Hematopoietic multipotent progenitor cell treated with erythropoietin and hydrocortisone succinate and interleukin-3 and kit ligand, for 17 days (in vitro differentiated cells): ENCODE data around the gene DOCK8.
"Not testable (repeated sequence)": the region's sequence is repeated elsewhere in the genome, so short reads cannot be mapped to it uniquely, and the experiment has no call there.

ENCODE experiments used
- DNase-seq: peaks from one replicate; pipeline ENCODE4 v3.0.0-alpha.2; 2015; ENCODE audit warnings: low spot score

Gene DOCK8

DNA sequence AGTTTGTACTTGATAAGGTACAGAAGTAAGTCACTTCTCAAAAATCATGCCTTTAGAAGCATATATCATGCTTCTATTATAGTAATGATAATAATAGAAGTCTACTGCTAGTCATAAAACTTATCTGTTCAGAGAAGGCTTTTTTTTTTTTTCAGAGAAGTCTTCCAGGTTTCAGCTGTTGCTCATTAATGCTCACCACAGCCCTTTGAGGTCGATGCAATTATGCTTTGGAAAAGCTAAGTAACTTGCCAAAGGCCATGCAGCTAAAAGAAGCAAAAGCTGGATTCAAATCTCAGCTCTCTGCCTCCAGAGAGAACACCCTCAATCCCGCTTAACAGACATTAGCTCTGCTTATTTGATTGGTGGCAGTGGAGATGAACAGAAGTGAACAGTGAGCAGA is 150.8 kb downstream of the DOCK8 start:
- no peak for DNase-seq

DNA sequence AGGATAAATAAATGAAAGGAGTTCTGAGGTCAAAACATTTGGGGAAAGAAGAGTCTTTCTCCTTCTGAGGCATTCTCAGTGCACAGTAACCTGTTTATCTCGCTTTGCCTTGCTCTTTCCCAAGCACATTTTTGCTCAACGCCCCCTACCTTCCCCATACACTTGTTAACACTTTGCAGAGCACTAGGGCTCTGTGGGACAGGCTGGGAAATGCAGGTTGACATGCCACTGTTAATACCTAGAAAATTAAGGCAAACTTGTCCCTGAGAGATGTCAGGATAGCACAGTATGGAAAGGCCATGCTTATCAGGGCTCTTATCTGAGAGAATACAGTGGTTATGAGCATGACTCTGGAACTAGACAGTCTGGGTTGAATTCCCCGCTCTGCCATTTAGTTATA is 152.0 kb downstream of the DOCK8 start:
- DNase-seq = no peak

DNA sequence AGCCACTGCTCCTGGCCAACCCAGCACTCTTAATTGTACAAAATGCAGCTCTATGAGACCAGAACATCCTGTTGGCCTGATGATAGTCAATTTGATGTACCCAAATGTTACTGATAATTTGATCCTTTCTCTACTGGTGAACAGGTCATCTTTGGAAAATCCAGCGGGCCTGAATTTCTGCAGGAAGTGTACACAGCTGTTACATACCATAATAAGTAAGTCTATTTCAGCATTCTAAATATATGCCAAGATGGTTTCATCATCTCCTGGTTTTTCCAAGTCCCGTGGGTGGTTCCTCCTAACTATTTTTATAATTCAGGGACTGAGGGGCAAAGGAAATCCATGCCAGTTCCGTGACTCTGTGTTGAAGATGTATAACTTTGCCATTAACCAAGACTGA is 155.4 kb downstream of the DOCK8 start:
- DNase-seq = no peak

DNA sequence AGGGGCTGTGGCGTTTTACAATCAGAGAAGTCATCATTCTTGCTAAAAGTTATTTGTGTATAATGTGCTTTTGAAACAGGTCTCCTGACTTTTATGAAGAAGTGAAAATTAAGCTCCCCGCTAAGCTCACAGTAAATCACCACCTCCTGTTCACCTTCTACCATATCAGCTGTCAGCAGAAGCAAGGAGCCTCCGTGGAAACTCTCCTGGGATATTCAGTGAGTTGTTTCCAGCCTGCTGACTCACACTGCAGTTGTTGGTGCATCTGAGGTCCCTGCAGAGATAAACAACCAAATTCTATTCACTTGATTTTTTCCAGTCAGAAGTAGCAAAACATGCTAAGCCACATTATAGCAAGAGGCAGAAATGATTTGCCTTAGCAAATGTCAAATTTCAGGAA is 156.7 kb downstream of the DOCK8 start:
- DNase-seq = no peak

DNA sequence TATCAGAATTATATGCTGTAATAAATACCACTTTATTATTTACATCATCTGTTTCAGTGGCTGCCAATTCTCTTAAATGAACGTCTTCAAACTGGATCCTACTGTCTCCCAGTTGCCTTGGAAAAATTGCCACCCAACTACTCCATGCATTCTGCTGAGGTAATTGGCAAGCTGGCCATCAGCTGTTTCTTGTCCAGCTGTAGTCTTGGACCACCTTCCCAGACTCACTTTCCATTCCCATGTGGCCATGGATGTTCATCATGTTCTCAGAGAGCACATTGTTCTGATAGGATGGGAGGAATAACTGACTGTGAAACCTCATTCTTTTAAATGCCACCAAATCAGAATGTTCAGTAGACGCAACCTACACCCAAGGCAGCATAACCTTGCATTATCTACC is 157.5 kb downstream of the DOCK8 start:
- DNase-seq = no peak

DNA sequence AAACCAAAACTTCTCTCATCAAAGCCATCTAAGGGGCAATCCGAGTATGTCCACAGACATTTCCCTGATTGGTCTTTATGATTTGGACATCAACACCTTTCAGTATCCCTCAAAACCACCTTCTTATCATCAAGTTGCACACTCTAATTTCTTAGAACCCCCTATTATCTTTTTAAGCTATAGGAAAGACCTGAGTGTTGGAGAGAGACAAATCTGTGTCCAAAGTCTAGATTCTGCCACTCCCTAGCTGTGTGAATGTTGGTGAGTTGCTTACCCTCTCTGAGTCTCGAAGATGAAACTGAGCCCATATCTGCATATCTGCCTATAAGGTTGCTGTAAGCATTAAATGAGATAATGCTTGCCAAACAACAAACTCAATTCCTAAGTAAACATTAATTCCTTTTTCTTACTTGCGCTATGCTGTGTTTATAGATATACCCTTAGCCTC is 159.1 kb downstream of the DOCK8 start:
- no peak for DNase-seq

DNA sequence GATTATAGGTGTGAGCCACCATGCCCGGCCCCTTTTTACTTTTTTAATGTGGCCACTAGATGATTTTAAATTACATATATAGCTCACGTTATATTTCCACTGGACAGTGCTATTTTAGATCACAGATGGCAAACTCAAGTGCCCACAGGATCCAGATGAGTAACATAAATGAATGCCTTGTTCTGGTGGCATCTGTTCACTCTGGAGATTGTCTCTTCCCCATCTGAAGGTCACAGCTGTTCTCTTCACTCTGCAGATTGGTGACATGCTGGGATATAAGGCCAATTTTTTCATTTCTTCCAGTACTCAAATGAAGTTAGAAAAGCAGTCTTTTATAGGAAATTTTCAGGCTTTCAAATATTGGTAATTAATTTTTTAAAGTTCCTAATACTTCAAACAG is 160.1 kb downstream of the DOCK8 start:
- no peak for DNase-seq

DNA sequence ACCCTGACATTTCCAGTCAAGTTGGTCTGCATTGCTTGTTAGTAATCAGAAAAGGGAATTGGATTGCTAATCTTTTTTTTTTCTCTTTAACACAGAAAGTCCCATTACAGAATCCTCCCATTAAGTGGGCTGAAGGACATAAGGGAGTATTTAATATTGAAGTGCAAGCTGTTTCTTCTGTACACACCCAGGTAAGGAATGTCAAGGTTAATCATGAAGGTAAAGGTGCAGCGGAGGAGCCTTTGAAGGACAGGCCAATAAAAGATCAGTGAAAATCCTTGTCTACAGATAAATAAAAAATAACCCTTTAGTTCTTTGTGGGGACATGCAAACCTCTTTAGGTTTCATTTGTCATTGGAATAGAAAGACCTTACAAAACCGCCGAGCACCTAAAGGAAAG is 161.4 kb downstream of the DOCK8 start:
- DNase-seq = no peak

DNA sequence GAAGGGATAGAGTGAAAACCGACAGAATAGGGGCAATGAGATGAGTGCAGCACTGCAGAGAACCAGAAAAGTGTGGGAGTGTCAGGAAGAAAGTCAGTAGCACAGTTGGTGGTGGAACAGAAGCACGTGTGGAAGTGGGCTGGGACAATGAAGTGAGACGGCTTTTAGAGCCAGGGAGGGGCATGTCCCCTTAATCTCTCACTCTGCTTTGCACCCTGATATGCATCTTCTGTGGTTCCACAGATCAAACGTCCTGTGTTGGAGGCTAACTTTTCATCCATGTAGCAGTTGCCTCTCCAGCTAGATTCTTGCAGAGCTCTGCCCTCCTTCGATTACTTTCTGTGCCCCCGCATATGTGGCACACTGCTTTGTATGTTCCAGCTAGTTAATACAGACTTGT is 163.6 kb downstream of the DOCK8 start:
- no peak for DNase-seq

DNA sequence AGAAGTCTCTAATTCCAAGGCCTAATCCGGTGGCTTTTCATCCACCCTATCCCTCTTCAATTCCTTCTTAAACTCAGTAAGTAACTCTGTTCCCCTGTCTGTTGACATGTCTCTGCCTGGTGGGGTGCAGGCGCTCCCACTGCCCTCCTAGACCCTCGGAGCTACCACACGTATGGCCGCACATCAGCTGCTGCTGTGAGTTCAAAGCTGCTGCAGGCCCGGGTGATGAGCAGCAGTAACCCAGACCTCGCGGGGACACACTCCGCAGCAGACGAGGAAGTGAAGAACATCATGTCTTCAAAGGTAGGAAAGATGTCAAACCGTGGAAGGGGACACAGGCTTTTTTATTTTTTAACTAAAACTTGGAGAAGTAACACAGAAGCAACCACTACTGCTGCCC is 167.7 kb downstream of the DOCK8 start:
- DNase-seq = no peak

DNA sequence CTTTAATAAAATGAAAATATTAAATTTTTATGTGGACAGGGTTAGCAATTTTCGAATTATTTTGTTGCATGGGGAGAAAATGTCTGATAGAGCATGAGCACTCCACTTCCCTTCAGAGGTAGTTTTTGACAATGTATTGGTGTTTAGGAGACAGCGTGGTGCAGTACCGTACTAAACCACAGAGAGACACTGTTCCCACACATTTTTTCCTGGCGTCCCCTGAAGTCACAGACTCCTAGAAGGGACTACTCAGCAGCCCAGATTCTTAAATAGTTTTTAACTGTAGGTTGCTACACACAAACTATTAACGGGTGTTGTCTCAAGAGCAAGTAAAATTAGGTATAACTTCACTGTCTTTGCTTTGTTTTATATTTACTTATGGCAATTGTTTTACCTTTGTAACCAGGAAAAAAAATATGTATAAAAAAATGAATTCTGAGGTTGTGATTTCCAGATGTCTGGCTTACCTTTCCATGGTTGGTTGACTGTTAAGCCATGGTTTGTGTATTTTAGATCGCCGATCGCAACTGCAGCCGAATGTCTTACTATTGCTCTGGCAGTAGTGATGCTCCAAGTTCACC is 171.2 kb downstream of the DOCK8 start:
- peak; percentile 42 for DNase-seq

DNA sequence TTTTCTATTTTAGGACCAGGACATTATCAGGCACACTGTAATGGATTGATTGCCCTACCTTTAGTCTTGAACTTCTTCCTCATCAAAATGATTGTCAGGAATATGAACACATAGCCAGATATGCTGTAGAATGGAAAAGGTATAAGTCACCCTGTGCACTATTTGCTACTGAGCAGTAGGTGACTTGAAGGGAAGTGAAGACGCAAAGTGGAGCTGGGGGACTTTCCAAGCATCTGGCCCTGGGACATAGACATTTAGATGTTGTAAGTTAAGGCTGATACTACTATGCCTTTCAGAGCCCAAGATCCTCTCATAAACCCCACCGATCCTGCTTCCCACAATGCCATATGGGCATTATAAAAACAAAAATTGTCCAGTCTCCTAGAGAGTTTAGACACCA is 174.5 kb downstream of the DOCK8 start:
- DNase-seq = no peak

DNA sequence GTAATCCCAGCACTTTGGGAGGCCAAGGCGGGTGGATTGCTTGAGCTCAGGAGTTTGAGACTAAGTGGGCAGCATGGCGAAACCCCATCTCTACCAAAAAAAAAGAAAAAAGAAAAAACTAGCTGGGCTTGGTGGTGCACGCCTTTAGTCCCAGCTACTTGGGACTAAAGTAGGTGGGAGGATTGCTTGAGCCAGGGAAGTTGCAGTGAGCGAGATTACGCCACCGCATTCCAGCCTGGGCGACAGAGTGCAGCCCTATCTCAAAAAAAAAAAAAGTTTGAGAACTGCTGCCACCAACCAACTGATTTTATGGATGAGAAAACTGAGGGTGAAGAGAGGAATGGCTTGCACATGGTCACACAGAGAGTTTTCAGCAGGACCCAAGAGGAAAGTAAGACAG is 175.1 kb downstream of the DOCK8 start:
- no peak for DNase-seq

DNA sequence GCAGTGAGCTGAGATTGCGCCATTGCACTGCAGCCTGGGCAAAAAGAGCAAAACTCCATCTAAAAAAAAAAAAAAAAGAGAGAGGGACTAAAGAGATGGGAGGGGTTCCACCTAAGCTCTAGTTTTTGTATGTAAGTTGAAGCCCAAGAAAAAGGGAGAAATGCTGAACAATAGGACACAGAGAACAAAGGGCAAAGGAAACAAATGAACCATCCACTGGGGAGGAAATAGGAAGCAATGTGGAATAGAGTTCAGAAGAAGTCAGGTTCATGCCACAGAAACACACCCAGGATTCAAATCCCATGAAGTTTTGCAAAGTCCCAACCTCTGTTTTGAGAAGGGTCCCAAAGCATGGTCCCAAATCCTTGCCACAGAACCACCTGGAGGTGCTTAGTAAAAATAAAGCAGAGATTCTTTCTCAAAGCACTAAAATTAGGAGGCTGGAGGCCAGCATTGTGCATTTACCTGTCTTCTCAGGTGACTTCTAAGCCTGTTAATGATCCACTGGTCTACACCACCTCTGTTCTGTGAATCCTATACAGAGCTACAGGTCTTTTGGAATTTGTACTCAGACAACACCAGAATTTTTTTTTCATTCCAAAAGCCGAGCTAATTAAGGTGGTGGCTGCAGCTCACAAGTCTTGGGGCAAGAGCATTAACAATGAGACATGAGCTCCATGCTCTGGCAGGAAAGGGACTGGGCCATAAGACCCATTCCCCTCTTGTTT is 177.6 kb downstream of the DOCK8 start:
- no peak for DNase-seq

DNA sequence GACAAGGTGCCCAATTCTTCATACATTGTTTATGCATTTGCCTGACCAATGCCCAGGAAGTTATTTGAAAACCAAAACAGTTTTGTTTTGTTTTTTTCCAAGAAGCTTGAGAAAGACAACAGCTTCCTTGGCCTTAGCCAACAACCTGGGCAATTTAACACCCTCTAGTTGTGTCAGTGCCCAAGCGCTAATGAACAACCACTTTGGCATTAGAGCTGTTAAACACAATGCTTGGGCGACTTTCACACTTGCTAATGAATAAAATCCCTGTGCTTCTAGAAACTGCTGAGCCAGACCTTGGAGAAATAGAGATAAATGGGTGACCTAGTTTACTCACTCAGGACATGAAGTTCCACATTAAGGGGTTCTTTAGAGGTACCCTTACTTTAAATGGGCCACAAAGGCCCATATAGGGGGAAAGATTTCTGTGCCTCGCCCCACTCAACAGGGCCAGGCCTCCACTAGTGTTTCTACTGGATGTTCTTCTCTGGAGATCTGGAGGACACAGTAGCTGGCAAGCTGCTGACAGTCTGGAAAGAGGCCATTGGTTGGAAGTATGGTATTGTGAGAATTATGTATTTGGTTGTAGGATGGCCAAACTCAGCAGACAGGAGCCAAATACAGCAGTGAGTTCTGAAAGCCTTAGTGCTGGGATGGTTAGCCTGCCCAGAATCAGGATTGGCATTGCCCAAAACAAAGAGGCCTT is 179.8 kb downstream of the DOCK8 start:
- no peak for DNase-seq

DNA sequence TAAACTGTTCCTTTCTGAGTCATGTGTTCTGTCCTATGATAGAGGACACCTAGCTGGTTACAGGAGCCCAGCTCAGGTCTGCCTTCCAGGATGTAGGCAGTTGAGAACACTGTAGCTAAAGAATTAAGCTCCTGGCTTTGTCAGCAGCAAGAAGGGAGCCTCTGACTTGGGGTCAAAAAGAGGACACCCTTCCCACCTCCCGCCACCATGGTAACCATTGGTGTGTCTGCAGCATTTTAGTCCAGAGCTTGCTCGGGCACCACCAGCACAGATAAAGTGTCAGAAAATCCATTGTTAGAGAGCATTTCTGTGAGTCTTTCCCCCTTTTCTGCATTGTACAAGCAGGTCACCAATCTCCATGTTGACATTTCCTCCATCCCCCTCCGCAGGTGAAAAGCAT is 181.7 kb downstream of the DOCK8 start:
- DNase-seq = no peak

DNA sequence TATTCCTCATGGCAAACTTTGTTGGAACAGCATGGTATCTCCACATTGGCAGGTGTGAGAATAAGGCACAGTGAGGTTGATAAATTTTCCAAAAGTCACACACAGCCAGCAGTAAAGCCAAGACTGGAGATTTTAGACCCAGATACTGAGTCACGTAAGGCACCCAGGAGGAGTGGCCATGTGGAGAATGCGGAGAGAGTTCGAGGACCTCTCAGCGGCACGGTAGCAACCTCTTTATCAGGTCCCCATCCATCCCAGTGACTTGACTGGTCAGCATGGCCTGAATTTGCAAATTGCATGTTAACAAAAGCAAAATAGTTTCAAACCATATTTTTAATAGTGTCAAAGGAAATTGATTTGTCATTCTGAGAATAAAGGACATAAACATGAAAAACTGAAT is 183.4 kb downstream of the DOCK8 start:
- no peak for DNase-seq

DNA sequence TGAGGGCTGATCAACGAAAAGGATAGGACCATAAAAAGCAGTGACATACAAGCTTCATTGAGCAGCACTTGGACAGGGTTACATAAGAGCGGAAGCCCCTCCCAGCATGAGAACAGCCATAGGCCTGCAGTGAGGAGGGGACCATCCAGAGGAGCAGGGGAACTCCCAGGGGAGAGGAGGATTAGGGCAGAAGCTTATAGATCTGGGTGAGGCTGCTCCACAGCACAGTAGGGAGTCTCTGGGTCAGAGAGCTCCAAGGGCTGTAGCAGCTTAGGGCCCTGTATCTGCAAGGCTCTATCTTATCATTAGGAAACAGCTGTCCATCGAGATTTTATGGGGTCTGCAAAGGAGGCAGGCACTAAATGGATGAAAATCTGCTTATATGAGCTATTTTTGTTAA is 186.6 kb downstream of the DOCK8 start:
- DNase-seq = no peak

DNA sequence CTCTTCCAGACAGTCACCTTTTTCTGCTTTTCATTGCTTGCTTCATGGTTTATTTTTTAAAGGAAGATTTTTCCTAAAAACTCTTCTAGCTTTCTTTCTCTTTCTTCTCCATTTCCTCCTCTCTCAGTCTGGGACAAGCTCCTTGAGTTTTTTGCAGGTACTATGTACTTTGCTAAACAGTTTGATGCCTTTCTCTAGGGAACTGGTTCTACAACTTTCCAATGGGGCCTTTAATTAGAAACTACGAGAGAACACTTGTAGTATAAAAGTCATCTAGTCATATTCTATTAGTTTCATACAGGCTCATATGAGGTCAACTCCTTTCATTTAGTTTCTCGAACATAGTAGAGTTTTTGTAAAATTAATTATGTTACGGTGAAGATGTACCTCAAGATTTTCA is 189.6 kb downstream of the DOCK8 start:
- no peak for DNase-seq

DNA sequence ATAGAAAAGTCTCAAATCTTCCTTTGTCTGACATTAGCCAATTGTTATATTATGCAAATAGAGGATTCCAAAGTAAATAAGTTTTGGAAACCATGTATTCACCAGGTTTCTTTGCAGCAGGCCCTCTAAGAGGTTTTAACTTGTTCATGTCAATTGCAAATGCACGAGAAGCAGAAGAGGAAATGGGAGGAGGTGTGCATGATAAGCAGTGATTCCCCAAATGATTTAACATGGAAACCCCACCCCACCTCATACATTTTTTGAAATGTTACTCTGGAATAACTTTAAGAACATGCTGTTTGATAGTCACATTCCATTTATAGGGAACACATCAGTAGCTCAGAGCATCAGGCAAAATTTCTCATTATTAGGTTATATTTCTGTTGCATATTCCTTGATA is 190.7 kb downstream of the DOCK8 start:
- no peak for DNase-seq

DNA sequence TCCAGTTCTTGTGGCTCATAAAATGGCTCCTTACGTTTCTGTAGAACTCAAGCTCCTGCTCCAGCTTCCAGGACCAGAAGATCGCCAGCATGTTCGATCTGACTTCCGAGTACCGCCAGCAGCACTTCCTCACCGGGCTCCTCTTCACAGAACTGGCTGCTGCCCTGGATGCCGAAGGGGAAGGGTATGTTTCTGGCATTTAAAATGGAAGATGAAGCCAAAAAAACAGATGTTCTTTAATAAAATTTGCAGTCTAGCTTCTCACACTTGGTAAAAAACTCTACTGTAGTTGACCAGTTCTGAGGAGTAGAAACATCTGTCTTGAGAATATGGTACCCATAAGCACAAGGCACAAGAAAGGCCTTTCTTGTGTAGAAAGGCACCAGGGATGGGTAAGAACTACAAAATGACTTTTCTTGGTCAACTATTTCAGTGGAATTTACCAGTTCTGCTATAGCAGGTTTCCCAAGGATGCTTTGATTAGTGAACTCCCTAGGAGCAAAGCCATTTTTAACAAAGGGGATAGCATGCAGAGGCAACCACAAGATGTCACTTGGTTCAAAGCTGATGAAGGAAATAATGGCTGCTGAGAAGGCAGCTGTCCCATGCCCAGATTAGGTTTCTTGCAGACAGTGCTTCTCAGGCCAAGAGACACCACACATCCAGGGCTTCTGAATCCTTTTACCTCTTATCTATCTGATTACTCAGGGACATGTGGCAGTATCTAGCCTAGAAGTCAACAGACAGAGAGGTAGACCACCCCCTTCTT is 192.4 kb downstream of the DOCK8 start:
- DNase-seq = no peak

DNA sequence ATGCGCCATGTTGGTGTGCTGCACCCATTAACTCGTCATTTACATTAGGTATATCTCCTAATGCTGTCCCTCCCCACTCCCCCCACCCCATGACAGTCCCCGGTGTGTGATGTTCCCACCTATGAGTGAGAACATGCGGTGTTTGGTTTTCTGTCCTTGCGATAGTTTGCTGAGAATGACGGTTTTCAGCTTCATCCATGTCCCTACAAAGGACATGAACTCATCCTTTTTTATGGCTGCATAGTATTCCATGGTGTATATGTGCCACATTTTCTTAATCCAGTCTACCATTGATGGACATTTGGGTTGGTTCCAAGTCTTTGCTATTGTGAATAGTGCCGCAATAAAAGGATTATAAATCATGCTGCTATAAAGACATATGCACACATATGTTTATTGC is 195.0 kb downstream of the DOCK8 start:
- not testable (repeated sequence) for DNase-seq

DNA sequence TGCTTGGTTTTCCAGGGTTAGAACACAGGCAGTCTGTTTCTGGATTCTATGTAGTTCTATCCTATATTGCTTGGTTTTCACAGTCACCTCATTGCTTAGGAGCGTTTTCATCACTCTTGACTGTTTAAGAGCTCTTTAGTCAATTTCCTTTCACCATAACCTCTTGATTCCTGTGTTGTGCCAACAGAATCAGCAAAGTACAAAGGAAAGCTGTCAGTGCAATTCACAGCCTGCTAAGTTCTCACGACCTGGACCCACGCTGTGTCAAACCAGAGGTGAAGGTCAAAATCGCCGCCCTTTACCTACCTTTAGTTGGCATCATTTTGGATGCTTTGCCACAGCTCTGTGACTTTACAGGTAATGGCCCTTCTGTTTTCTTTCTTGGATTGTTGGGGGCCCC is 199.9 kb downstream of the DOCK8 start:
- DNase-seq = no peak
